Sciatic nerve (tissue), 2 donors: ENCODE results near the gene UQCR10. TPM values are rescaled to one million over a fixed set of nuclear protein-coding genes. Genes with fewer than 3 reads are reported as not detected.

Experiments used
- ATAC-seq: fragments of 200-7000 bp; cut with Tn5 transposase; one replicate; pipeline ENCODE4 v1.9.1; 2020; ENCODE audit warnings: mild to moderate bottlenecking, moderate library complexity
- DNase-seq: peaks from one replicate; pipeline ENCODE4 v3.0.0-alpha.2; 2020; ENCODE audit warnings: low spot score
- intact Hi-C: fragments of 100-400 bp; cut with DNase I; formaldehyde crosslinking; loops from one replicate; pipeline ENCODE4 v1.14.2; 2022
- total RNA-seq: library from RNA; stranded (reverse); fragmentation: NEBNext Ultra II Directional; extraction: Animal tissue kit (Norgen Biotek cat#: 25700); gene quantifications from one replicate; pipeline ENCODE4 v1.2.1, GENCODE V29; 2021
- donor health status: DM: no; HTN: no; CAD: no.
- donor health status: DM: no; HTN: no; CAD: no.

UQCR10 gene
- 42.0 TPM for total RNA-seq

GRCh38 chr22:29767171-29768051 lies at the start of gene UQCR10:
Gene UQCR10, plus strand, starts transcription at chr22:29767369. Its CDS starts 30 bp downstream, at chr22:29767399.
- DNase-seq (peak; percentile 94), ATAC-seq (peak; percentile 96)
- intact Hi-C loops, result no loop called here

GRCh38 chr22:29717789-29718188 lies 49.4 kb upstream of the UQCR10 start:
- ATAC-seq (no peak), DNase-seq (no peak)
- intact Hi-C loops, result no loop called here

GRCh38 chr22:29718949-29719898 lies 47.9 kb upstream of the UQCR10 start:
- DNase-seq (no peak), ATAC-seq (no peak)
- intact Hi-C loops, result no loop called here

- intact Hi-C loops, result no loop called here
Observed at GRCh38 chr22:29719899-29720645, 47.1 kb upstream of the UQCR10 start, which contains the start of gene CABP7. Gene CABP7, plus strand, starts transcription at chr22:29720003. Its CDS starts 422 bp downstream, at chr22:29720425.

GRCh38 chr22:29720811-29721323 lies 46.3 kb upstream of the UQCR10 start:
- no peak for ATAC-seq
- intact Hi-C loops, result no loop called here
- no peak for DNase-seq

More at GRCh38 chr22:29719899-29720645, 47.1 kb upstream of the UQCR10 start, which contains the start of gene CABP7:
- ATAC-seq (no peak), DNase-seq (no peak)

GRCh38 chr22:29722151-29722550 lies 45.0 kb upstream of the UQCR10 start:
- ATAC-seq (no peak), DNase-seq (no peak)
- intact Hi-C loops, result no loop called here

GRCh38 chr22:29722587-29722986 lies 44.6 kb upstream of the UQCR10 start:
- no peak for ATAC-seq
- no peak for DNase-seq
- intact Hi-C loops, result no loop called here

GRCh38 chr22:29723766-29724165 lies 43.4 kb upstream of the UQCR10 start:
- DNase-seq, result no peak
- intact Hi-C loops, result no loop called here
- ATAC-seq, result no peak

- no peak for ATAC-seq
- intact Hi-C loops, result no loop called here
Observed at GRCh38 chr22:29724843-29725242, 42.3 kb upstream of the UQCR10 start.

GRCh38 chr22:29726106-29726505 lies 41.1 kb upstream of the UQCR10 start:
- intact Hi-C loops, result no loop called here
- DNase-seq, result no peak
- no peak for ATAC-seq

More at GRCh38 chr22:29724843-29725242, 42.3 kb upstream of the UQCR10 start:
- no peak for DNase-seq

- DNase-seq (no peak), ATAC-seq (no peak)
- intact Hi-C loops, result no loop called here
Observed at GRCh38 chr22:29726512-29727130, 40.5 kb upstream of the UQCR10 start.

- ATAC-seq, result peak; percentile 79
- DNase-seq, result peak; percentile 70
- intact Hi-C loops, result no loop called here
Observed at GRCh38 chr22:29727131-29727523, 40.0 kb upstream of the UQCR10 start.

GRCh38 chr22:29729161-29729560 lies 38.0 kb upstream of the UQCR10 start:
- DNase-seq (no peak), ATAC-seq (no peak)
- intact Hi-C loops, result no loop called here

GRCh38 chr22:29731058-29731850 lies 35.9 kb upstream of the UQCR10 start:
- DNase-seq, result no peak
- ATAC-seq, result no peak
- intact Hi-C loops, result no loop called here

- DNase-seq, result no peak
- ATAC-seq, result no peak
- intact Hi-C loops, result no loop called here
Observed at GRCh38 chr22:29732883-29733282, 34.3 kb upstream of the UQCR10 start.

- intact Hi-C loops, result no loop called here
- no peak for DNase-seq
- no peak for ATAC-seq
Observed at GRCh38 chr22:29733362-29734201, 33.6 kb upstream of the UQCR10 start.

GRCh38 chr22:29734406-29734805 lies 32.8 kb upstream of the UQCR10 start:
- DNase-seq (no peak), ATAC-seq (no peak)
- intact Hi-C loops, result no loop called here
